Testis (tissue), 3 donors: ENCODE results near the gene PRKN. TPM values are rescaled to one million over a fixed set of nuclear protein-coding genes. Genes with fewer than 3 reads are reported as not detected.

Source experiments
- DNase-seq: peaks from one replicate; pipeline ENCODE4 v3.0.0-alpha.2; 2019
- H3K27ac ChIP-seq, 2 donors: fragments of 200-600 bp; sonication (generic); one replicate each; pipeline ENCODE4 v1.5.1; 2019
- H3K27me3 ChIP-seq: fragments of 200-600 bp; sonication (generic); one replicate; pipeline ENCODE4 v1.5.1; 2019
- H3K36me3 ChIP-seq: fragments of 200-600 bp; sonication (generic); one replicate; pipeline ENCODE4 v1.5.1; 2017; ENCODE audit warnings: low read depth; ENCODE audit errors: missing control alignments
- H3K4me1 ChIP-seq: fragments of 200-600 bp; sonication (generic); one replicate; pipeline ENCODE4 v1.5.1; 2019
- H3K4me3 ChIP-seq, 2 donors: fragments of 200-600 bp; sonication (generic); one replicate each; pipeline ENCODE4 v1.5.1; 2017 to 2019
- H3K9me3 ChIP-seq: fragments of 200-600 bp; sonication (generic); one replicate; pipeline ENCODE4 v1.5.1; 2017
- POLR2A ChIP-seq: fragments of 450-650 bp; IDR thresholded peaks from one replicate; pipeline ENCODE4 v1.6.1; 2017; ENCODE audit warnings: antibody characterized with exemption, mild to moderate bottlenecking, moderate library complexity
- WGBS, 2 donors: methylation state at CpG; one replicate each; pipeline ENCODE4 v1.1.5; 2018; 5-methylcytosine and 5-hydroxymethylcytosine counted together
- intact Hi-C: fragments of 100-400 bp; cut with DNase I; formaldehyde crosslinking; loops from one replicate; pipeline ENCODE4 v1.15.1; 2023; ENCODE audit warnings: low total_unique reads
- polyA plus RNA-seq: library from polyadenylated mRNA; stranded (reverse); fragments of 350-450 nt; fragmentation: Illumina TruSeq; extraction: RNeasy Lipid Tissue Mini Kit (QIAGEN cat#74804); gene quantifications from one replicate; pipeline ENCODE4 v1.2.3, GENCODE V29; 2014; ENCODE audit warnings: low read depth, low replicate concordance; ENCODE audit not compliant: insufficient read depth
- total RNA-seq, 2 donors: library from RNA; depleted of rRNA; stranded (reverse); fragments of >200 nt; gene quantifications; one replicate each; pipeline ENCODE4 v1.2.3, GENCODE V29; 2016
- TF ChIP-seq, protein P1 (sequence below), 3 experiments: fragments of 450-650 bp in 2 of 3; fragments of 200-600 bp in 1 of 3; sonication (generic) in 1 of 3; IDR thresholded peaks; one replicate each; pipeline ENCODE4 v1.5.1; 2016 to 2019; ENCODE audit warnings: antibody characterized with exemption in 3 of 3, mild to moderate bottlenecking in 2 of 3, moderate library complexity in 1 of 3

Gene PRKN
- total and polyA plus RNA-seq, 3 donors from 2014 or later, result 19.1 to 34.5 (median 28.8) TPM

- WGBS, 2 donors, result 74 to 83% methylated on average over 7 of the region's 7 CpGs
- no peak for DNase-seq
- H3K9me3 ChIP-seq, result no peaks in the 10 kb centered on the region
- intact Hi-C loops, result no loop called here
- no peak overlapping the region for H3K4me3 ChIP-seq
- no peaks in the 10 kb centered on the region for H3K36me3 ChIP-seq
- H3K4me1 ChIP-seq, result no peaks in the 10 kb centered on the region
- TF ChIP-seq, protein P1, sequence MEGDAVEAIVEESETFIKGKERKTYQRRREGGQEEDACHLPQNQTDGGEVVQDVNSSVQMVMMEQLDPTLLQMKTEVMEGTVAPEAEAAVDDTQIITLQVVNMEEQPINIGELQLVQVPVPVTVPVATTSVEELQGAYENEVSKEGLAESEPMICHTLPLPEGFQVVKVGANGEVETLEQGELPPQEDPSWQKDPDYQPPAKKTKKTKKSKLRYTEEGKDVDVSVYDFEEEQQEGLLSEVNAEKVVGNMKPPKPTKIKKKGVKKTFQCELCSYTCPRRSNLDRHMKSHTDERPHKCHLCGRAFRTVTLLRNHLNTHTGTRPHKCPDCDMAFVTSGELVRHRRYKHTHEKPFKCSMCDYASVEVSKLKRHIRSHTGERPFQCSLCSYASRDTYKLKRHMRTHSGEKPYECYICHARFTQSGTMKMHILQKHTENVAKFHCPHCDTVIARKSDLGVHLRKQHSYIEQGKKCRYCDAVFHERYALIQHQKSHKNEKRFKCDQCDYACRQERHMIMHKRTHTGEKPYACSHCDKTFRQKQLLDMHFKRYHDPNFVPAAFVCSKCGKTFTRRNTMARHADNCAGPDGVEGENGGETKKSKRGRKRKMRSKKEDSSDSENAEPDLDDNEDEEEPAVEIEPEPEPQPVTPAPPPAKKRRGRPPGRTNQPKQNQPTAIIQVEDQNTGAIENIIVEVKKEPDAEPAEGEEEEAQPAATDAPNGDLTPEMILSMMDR (IDR thresholded peaks at IDR 0.05), result no peak
- TF ChIP-seq POLR2A, result no peak
- H3K27me3 ChIP-seq, result no peaks in the 10 kb centered on the region
- no peak overlapping the region for H3K27ac ChIP-seq
Measured at GRCh38 chr6:162416831-162417537, 310.6 kb downstream of the PRKN start.

- H3K27ac ChIP-seq, result no peak overlapping the region
- no peaks in the 10 kb centered on the region for H3K27me3 ChIP-seq
- 94 to 95% methylated on average over 2 of the region's 2 CpGs for WGBS, 2 donors
- H3K36me3 ChIP-seq, result no peaks in the 10 kb centered on the region
- H3K4me1 ChIP-seq, result no peaks in the 10 kb centered on the region
- no peak for DNase-seq
- TF ChIP-seq, protein P1 (IDR thresholded peaks at IDR 0.05), result no peak
- TF ChIP-seq POLR2A, result no peak
- no peaks in the 10 kb centered on the region for H3K9me3 ChIP-seq
- H3K4me3 ChIP-seq, result no peak overlapping the region
- intact Hi-C loops, result no loop called here
Measured at GRCh38 chr6:162416307-162416706, 311.3 kb downstream of the PRKN start.

- no peak overlapping the region for H3K4me3 ChIP-seq
- DNase-seq, result no peak
- WGBS, 2 donors, result 69 to 72% methylated on average over 8 of the region's 8 CpGs
- no peak overlapping the region for H3K27ac ChIP-seq
- H3K27me3 ChIP-seq, result no peaks in the 10 kb centered on the region
- no peaks in the 10 kb centered on the region for H3K9me3 ChIP-seq
- TF ChIP-seq, protein P1 (IDR thresholded peaks at IDR 0.05), result no peak
- TF ChIP-seq POLR2A, result no peak
- H3K4me1 ChIP-seq, result no peaks in the 10 kb centered on the region
- intact Hi-C loops, result no loop called here
- no peaks in the 10 kb centered on the region for H3K36me3 ChIP-seq
Measured at GRCh38 chr6:162409741-162410691, 317.6 kb downstream of the PRKN start.

DNA sequence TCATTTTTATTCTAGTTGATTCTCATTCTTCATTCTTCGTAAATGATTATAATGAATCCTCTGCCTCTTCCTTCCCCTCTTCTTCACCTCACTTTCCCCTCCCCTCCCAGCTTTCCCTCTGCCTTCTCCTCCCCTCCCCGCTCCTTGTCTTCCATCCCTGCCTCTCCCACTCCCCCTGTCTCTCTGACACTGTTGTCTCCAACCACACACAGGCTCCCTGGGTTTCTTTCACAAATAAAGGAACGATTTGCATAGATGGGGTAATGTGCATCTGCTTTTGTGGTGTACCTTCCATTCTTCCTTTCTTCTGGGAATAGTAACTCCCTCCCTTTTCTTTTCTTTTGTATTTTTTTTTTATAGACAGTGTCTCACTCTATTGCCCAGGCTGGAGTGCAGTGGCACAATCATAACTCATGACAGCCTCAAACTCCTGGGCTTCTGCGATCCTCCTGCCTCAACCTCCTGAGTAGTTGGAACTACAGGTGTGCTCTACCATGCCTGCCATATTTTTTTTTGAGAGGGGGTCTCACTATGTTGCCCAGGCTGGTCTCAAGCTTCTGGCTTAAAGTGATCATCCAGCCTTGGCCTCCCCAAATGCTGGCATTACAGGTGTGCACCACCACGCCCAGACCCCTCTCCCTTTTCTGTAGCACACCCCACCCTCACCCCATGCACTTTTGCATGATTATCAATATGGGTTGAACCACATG, 318.6 kb downstream of the PRKN start:
- Histone ChIP-seq H3K4me1 (no peaks in the 10 kb centered on the region), H3K27ac (no peak overlapping the region), H3K27me3 (no peaks in the 10 kb centered on the region), H3K36me3 (no peaks in the 10 kb centered on the region), H3K9me3 (no peaks in the 10 kb centered on the region), H3K4me3 (no peak overlapping the region)
- TF ChIP-seq, protein P1 (IDR thresholded peaks at IDR 0.05), result no peak
- no peak for TF ChIP-seq POLR2A
- 88 to 95% methylated on average over 5 of the region's 5 CpGs for WGBS, 2 donors
- intact Hi-C loops, result no loop called here
- DNase-seq, result no peak
